ENCODE data around the gene KCNK3. TPM values are rescaled to one million over a fixed set of nuclear protein-coding genes. Genes with fewer than 3 reads are reported as not detected.

Gene KCNK3
- polyA plus RNA-seq, 1 donor (not counting 4 experiments of a cell fraction or from before 2014, with no cell fraction given): not detected

GRCh38 chr2:26651799-26652198 is 40.7 kb upstream of the KCNK3 start:
- Histone ChIP-seq H3K9me1 (ENCODE audit: control insufficient read depth, extremely low read depth, insufficient read depth, low read length) (no peaks in the 10 kb centered on the region), H3K9ac (ENCODE audit: control insufficient read depth, extremely low read depth, insufficient read depth, low read length) (no peak overlapping the region), H3K27ac (ENCODE audit: control insufficient read depth, insufficient read depth, low read length) (no peak overlapping the region), H3K36me3 (ENCODE audit: control insufficient read depth in 2 of 2, extremely low read depth in 1 of 2, insufficient read depth in 2 of 2, low read length in 2 of 2) (no peaks in the 10 kb centered on the region), H2AFZ (ENCODE audit: control insufficient read depth, low read length) (no peak overlapping the region), H3K4me1 (ENCODE audit: control insufficient read depth, extremely low read depth, insufficient read depth, low read length) (no peaks in the 10 kb centered on the region), H3K27me3 (ENCODE audit: control insufficient read depth, extremely low read depth, insufficient read depth, low read length) (peaks cover 28% of the 10 kb centered on the region), H3K9me3 (ENCODE audit: control insufficient read depth, low read depth, low read length) (no peaks in the 10 kb centered on the region), H4K20me1 (ENCODE audit: control insufficient read depth, extremely low read depth, insufficient read depth, low read length) (no peaks in the 10 kb centered on the region), H3K4me2 (ENCODE audit: control insufficient read depth, extremely low read depth, insufficient read depth, low read depth, low read length) (no peak overlapping the region), H3K4me3 (ENCODE audit: control insufficient read depth in 2 of 3, extremely low read depth in 1 of 3, insufficient read depth in 2 of 3, low read depth in 1 of 3, low read length in 3 of 3) (no peak overlapping the region), H3K79me2 (ENCODE audit: control insufficient read depth, insufficient read depth, low read length) (no peaks in the 10 kb centered on the region)
- dilution Hi-C loops (cut with MboI; ENCODE audit: extremely low pct_ligation_motif_present, low sequenced_read_pairs): no loop called here
- TF ChIP-seq, protein P1, sequence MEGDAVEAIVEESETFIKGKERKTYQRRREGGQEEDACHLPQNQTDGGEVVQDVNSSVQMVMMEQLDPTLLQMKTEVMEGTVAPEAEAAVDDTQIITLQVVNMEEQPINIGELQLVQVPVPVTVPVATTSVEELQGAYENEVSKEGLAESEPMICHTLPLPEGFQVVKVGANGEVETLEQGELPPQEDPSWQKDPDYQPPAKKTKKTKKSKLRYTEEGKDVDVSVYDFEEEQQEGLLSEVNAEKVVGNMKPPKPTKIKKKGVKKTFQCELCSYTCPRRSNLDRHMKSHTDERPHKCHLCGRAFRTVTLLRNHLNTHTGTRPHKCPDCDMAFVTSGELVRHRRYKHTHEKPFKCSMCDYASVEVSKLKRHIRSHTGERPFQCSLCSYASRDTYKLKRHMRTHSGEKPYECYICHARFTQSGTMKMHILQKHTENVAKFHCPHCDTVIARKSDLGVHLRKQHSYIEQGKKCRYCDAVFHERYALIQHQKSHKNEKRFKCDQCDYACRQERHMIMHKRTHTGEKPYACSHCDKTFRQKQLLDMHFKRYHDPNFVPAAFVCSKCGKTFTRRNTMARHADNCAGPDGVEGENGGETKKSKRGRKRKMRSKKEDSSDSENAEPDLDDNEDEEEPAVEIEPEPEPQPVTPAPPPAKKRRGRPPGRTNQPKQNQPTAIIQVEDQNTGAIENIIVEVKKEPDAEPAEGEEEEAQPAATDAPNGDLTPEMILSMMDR (optimal IDR thresholded peaks at IDR 0.05 in 1 of 3, IDR thresholded peaks at IDR 0.05 in 1 of 3, conservative IDR thresholded peaks at IDR 0.05 in 1 of 3; ENCODE audit: extremely low read depth in 1 of 3, insufficient read depth in 2 of 3, low read length in 3 of 3): no peak
- TF ChIP-seq EZH2 (IDR thresholded peaks at IDR 0.05; ENCODE audit: low read length): no peak
- DNase-seq (ENCODE audit: low read depth, low spot score): no peak
- FAIRE-seq: no peak

DNA sequence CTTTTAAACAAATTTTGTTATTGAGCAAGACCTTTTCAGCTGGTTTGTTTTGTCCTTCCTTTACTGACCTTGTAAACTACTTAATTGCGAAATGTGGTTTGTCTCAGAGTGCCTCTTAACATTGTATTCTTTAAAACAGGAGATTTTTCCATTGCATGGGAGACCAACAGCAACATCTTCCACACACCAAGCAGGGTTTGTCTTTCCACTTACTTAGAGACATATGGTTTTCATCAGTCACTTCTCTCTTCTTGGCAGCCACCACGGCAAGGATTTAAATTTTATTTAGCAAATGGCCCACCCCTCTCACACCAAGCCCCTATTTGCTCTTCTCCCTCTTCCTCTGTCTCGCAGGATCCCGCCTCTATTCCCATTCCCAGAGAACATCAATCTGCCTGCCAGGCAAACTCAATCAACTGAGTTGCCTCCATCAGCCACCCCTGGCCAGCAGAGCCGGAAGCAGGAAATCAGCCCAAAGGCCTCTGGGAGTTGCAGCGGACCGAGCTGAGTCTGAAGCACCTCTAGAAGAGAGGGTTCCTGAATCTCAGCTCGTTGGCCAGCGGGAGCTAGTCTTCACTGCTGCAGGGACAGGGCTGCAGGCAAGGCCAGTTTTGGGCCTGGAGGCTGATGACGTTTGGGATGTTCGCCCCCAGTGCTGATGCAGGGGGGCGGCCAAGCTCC is 40.0 kb upstream of the KCNK3 start:
- no peaks in the 10 kb centered on the region for H3K4me1 ChIP-seq (ENCODE audit: control insufficient read depth, extremely low read depth, insufficient read depth, low read length)
- TF ChIP-seq, protein P1 (optimal IDR thresholded peaks at IDR 0.05 in 1 of 3, IDR thresholded peaks at IDR 0.05 in 1 of 3, conservative IDR thresholded peaks at IDR 0.05 in 1 of 3; ENCODE audit: extremely low read depth in 1 of 3, insufficient read depth in 2 of 3, low read length in 3 of 3): no peak
- TF ChIP-seq EZH2 (IDR thresholded peaks at IDR 0.05; ENCODE audit: low read length): no peak
- no peaks in the 10 kb centered on the region for H3K79me2 ChIP-seq (ENCODE audit: control insufficient read depth, insufficient read depth, low read length)
- H3K4me2 ChIP-seq (ENCODE audit: control insufficient read depth, extremely low read depth, insufficient read depth, low read depth, low read length): no peak overlapping the region
- H3K27ac ChIP-seq (ENCODE audit: control insufficient read depth, insufficient read depth, low read length): no peak overlapping the region
- peaks cover 28% of the 10 kb centered on the region for H3K27me3 ChIP-seq (ENCODE audit: control insufficient read depth, extremely low read depth, insufficient read depth, low read length)
- no peak overlapping the region for H2AFZ ChIP-seq (ENCODE audit: control insufficient read depth, low read length)
- no peak for FAIRE-seq
- dilution Hi-C loops (cut with MboI; ENCODE audit: extremely low pct_ligation_motif_present, low sequenced_read_pairs): no loop called here
- H4K20me1 ChIP-seq (ENCODE audit: control insufficient read depth, extremely low read depth, insufficient read depth, low read length): no peaks in the 10 kb centered on the region
- H3K9ac ChIP-seq (ENCODE audit: control insufficient read depth, extremely low read depth, insufficient read depth, low read length): no peak overlapping the region
- H3K4me3 ChIP-seq (ENCODE audit: control insufficient read depth in 2 of 3, extremely low read depth in 1 of 3, insufficient read depth in 2 of 3, low read depth in 1 of 3, low read length in 3 of 3): no peak overlapping the region
- H3K9me1 ChIP-seq (ENCODE audit: control insufficient read depth, extremely low read depth, insufficient read depth, low read length): no peaks in the 10 kb centered on the region
- H3K9me3 ChIP-seq (ENCODE audit: control insufficient read depth, low read depth, low read length): no peaks in the 10 kb centered on the region
- no peaks in the 10 kb centered on the region for H3K36me3 ChIP-seq (ENCODE audit: control insufficient read depth in 2 of 2, extremely low read depth in 1 of 2, insufficient read depth in 2 of 2, low read length in 2 of 2)
- DNase-seq (ENCODE audit: low read depth, low spot score): no peak
